Transverse colon (tissue), 4 donors: ENCODE data around the gene ZBTB20. TPM values are rescaled to one million over a fixed set of nuclear protein-coding genes. Genes with fewer than 3 reads are reported as not detected.

Experiments used
- DNase-seq: peaks from one replicate; pipeline ENCODE4 v3.0.0-alpha.2; 2019
- H3K27ac ChIP-seq, 4 donors: fragments of 200-600 bp; sonication (generic); 2 replicates each; pipeline ENCODE4 v1.5.1; 2016 to 2018; ENCODE audit warnings: inconsistent platforms in 4 of 4
- H3K27me3 ChIP-seq: fragments of 200-600 bp; sonication (generic); 2 replicates; pipeline ENCODE4 v1.5.1; 2017; ENCODE audit warnings: inconsistent platforms
- H3K36me3 ChIP-seq, 4 donors: fragments of 200-600 bp; sonication (generic); 2 replicates each; pipeline ENCODE4 v1.5.1; 2017 to 2019; ENCODE audit warnings: inconsistent platforms in 4 of 4
- H3K4me1 ChIP-seq, 4 donors: fragments of 200-600 bp; sonication (generic); 2 replicates each; pipeline ENCODE4 v1.5.1; 2017 to 2020; ENCODE audit warnings: inconsistent platforms in 4 of 4
- H3K4me3 ChIP-seq, 4 donors: fragments of 200-600 bp; sonication (generic); 1 replicate in 1 of 4; 2 replicates in 3 of 4; pipeline versions ENCODE4 v1.5.1 to v1.6.1; 2017 to 2019; ENCODE audit warnings: inconsistent platforms in 4 of 4
- H3K9me3 ChIP-seq, 2 donors: fragments of 200-600 bp; sonication (generic); 2 replicates each; pipeline ENCODE4 v1.5.1; 2017 to 2019; ENCODE audit warnings: inconsistent platforms in 2 of 2
- EP300 ChIP-seq: sonication (generic); formaldehyde crosslinking; IDR thresholded peaks from one replicate; pipeline ENCODE4 v1.6.1; 2017; ENCODE audit warnings: antibody characterized with exemption, low read depth
- POLR2A ChIP-seq: fragments of 450-650 bp; IDR thresholded peaks from one replicate; pipeline ENCODE4 v1.6.1; 2016; ENCODE audit warnings: antibody characterized with exemption, mild to moderate bottlenecking, moderate library complexity
- POLR2AphosphoS5 ChIP-seq, 3 donors: sonication (generic); formaldehyde crosslinking; IDR thresholded peaks; one replicate each; pipeline ENCODE4 v1.6.1; 2016; ENCODE audit warnings: antibody characterized with exemption in 3 of 3
- WGBS, 2 donors: methylation state at CpG; one replicate each; pipeline ENCODE4 v1.1.5; 2018; ENCODE audit warnings: low coverage in 1 of 2; 5-methylcytosine and 5-hydroxymethylcytosine counted together
- in situ Hi-C, 4 donors: fragments of 200-750 bp; cut with MboI; loops; one replicate each; pipeline versions ENCODE4 v1.15.0 to v1.15.1; 2017; ENCODE audit warnings: low sequenced_read_pairs in 3 of 4, low pct_ligation_motif_present in 1 of 4, low pct_unique_long_range_greater_than_20kb in 1 of 4
- intact Hi-C: fragments of 100-400 bp; cut with DNase I; formaldehyde crosslinking; loops from one replicate; pipeline ENCODE4 v1.15.1; 2023; ENCODE audit warnings: low total_unique reads
- total RNA-seq, 4 donors: library from RNA; depleted of rRNA; stranded (reverse); fragments of >200 nt; gene quantifications; one replicate each; pipeline ENCODE4 v1.1.0, GENCODE V29; 2016
- TF ChIP-seq, protein P1 (sequence below), 5 experiments: fragments of 200-600 bp in 3 of 5; fragments of 450-650 bp in 2 of 5; sonication (generic) in 3 of 5; IDR thresholded peaks; 1 replicate in 2 of 5; 2 replicates in 3 of 5; pipeline ENCODE4 v1.5.1; 2016 to 2017; ENCODE audit warnings: antibody characterized with exemption in 5 of 5, inconsistent platforms in 3 of 5, mild to moderate bottlenecking in 2 of 5, moderate library complexity in 1 of 5

The ZBTB20 gene
- total RNA-seq, 4 donors from 2014 or later = 44.6 to 50.5 (median 46.4) TPM

DNA sequence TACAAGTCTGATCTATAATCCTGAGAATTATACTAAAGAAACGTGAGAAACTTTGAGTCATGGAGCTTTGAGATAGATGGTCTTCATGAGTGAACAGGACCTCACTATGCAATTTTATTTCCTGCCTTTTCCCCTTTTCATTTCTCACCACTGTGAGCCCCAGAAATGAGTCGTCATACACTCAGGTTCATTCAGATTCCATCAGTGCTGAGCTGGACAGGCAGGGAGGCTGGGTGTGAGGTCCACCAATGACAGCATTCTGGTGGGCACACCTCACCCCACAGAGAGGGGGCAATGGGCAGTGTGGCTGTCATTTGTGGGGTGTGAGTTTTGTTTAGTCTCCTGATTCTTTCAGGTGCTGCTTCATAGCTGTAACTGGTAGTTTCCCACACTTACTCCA lies 836.4 kb downstream of the ZBTB20 start:
- Histone ChIP-seq H3K36me3 (no peaks in the 10 kb centered on the region), H3K27me3 (no peaks in the 10 kb centered on the region), H3K27ac (no peak overlapping the region), H3K4me3 (no peak overlapping the region), H3K4me1 (no peaks in the 10 kb centered on the region), H3K9me3 (no peaks in the 10 kb centered on the region)
- in situ Hi-C loops = no loop called here
- TF ChIP-seq POLR2A (no peak), POLR2AphosphoS5 (IDR thresholded peaks at IDR 0.05) (no peak), EP300 (no peak)
- TF ChIP-seq, protein P1, sequence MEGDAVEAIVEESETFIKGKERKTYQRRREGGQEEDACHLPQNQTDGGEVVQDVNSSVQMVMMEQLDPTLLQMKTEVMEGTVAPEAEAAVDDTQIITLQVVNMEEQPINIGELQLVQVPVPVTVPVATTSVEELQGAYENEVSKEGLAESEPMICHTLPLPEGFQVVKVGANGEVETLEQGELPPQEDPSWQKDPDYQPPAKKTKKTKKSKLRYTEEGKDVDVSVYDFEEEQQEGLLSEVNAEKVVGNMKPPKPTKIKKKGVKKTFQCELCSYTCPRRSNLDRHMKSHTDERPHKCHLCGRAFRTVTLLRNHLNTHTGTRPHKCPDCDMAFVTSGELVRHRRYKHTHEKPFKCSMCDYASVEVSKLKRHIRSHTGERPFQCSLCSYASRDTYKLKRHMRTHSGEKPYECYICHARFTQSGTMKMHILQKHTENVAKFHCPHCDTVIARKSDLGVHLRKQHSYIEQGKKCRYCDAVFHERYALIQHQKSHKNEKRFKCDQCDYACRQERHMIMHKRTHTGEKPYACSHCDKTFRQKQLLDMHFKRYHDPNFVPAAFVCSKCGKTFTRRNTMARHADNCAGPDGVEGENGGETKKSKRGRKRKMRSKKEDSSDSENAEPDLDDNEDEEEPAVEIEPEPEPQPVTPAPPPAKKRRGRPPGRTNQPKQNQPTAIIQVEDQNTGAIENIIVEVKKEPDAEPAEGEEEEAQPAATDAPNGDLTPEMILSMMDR (IDR thresholded peaks at IDR 0.05) = no peak
- 71 to 77% methylated on average over 1 to 2 of the region's 2 CpGs for WGBS, 2 donors
- no peak for DNase-seq
- intact Hi-C loops = no loop called here

DNA sequence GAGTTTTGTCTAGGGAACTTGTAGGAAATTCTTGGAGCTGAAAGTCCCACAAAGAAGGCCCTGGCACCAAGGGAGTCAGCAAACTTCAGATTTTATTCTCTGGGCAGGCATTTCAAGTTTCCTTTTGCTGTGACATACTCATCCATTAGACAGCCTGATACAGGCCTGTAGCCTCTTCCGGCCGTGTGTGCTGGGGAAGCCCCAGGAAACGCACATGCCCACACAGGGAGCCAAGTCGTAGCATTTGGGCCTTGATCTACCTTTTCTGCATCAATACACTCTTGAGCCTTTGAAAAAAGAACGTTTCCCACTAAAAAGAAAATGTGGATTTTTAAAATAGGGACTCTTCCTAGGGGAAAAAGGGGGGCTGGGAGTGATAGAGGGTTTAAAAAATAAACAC lies 838.3 kb downstream of the ZBTB20 start:
- TF ChIP-seq, protein P1 (IDR thresholded peaks at IDR 0.05) = no peak
- TF ChIP-seq EP300 (no peak), POLR2A (no peak), POLR2AphosphoS5 (IDR thresholded peaks at IDR 0.05) (no peak)
- no peak overlapping the region for H3K4me3 ChIP-seq
- no peaks in the 10 kb centered on the region for H3K36me3 ChIP-seq
- no peaks in the 10 kb centered on the region for H3K4me1 ChIP-seq
- in situ Hi-C loops = no loop called here
- H3K9me3 ChIP-seq = no peaks in the 10 kb centered on the region
- peak; percentile 33 for DNase-seq
- intact Hi-C loops = no loop called here
- peak overlapping the region in 1 of 4 donors; percentile 41 for H3K27ac ChIP-seq
- 73 to 77% methylated on average over 5 of the region's 5 CpGs for WGBS, 2 donors
- no peaks in the 10 kb centered on the region for H3K27me3 ChIP-seq

DNA sequence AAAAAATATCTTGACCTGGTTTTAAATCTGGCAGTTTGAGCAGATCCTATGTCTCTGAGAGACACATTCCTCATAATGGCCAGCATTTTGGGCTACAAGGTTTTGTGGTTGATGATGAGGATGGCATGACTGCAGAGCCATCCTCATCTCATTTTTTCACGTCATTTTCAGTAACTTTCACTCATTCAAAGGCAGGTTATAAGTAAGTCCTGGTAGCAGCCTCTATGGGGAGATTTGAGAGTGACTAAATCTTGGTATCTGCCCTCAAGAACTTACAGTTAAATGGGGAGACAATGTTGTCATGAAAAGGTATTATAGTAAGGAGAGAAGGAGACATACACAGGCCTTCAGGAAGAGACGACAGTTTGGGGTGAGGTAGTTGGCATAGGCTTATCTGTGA lies 838.7 kb downstream of the ZBTB20 start:
- 67 to 68% methylated on average over 1 to 2 of the region's 2 CpGs for WGBS, 2 donors
- DNase-seq = no peak
- TF ChIP-seq, protein P1 (IDR thresholded peaks at IDR 0.05) = no peak
- TF ChIP-seq POLR2AphosphoS5 (IDR thresholded peaks at IDR 0.05) (no peak), EP300 (no peak)
- Histone ChIP-seq H3K4me1 (no peaks in the 10 kb centered on the region), H3K9me3 (no peaks in the 10 kb centered on the region), H3K27me3 (no peaks in the 10 kb centered on the region), H3K27ac (peak overlapping the region in 2 of 4 donors; percentile 9 to 41), H3K4me3 (no peak overlapping the region), H3K36me3 (no peaks in the 10 kb centered on the region)
- in situ Hi-C loops (no loop called here), intact Hi-C loops (no loop called here)

DNA sequence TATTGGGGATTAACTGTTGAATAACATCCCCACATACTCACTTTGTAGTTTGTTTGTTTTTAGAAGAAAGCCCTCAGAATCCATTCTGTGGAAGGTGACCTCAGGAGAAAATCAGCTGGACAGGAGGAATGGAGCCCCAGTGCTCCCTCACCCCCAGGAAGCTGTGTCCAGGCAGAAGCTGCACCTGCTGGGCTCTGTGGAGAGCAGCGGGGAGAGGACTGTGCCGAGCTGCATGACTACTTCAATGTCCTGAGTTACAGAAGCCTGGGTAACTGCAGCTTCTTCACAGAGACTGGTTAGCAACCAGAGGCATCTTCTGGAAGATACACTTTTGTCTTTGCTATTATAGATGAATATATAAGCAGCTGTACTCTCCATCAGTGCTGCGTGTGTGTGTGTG lies 839.3 kb downstream of the ZBTB20 start:
- in situ Hi-C loops = no loop called here
- H3K4me1 ChIP-seq = no peaks in the 10 kb centered on the region

DNA sequence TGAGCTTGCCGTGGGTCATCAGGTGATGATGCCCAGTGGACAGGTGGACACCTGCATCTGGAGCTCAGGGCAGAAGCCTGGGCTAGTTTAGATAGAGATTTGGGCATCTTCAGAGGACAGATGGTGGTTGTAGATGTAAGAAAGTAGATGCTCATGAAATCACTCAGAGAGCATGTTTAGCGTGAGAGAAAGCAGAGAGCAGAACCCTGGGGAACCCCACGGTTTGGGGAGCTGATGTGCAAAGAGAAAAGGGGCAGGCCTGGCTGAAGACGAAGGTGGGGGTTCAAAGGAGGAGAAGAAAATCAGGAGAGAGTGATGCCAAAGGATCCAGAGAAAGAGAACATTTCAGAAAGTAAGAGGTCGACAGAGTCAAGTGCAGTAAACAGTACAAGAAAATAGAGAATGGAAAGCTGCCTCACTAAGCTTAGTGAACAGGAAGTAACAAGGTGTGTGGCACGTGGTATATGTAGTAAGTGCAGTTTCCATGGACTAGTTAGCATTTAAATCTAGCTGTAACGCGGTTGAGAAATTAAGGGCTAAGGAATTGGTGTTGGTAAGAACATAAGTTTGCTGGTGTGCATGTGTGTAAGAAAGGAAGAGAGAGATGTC lies 839.8 kb downstream of the ZBTB20 start:
- 67 to 75% methylated on average over 7 to 8 of the region's 8 CpGs for WGBS, 2 donors

More for the DNA sequence above, 839.3 kb downstream of the ZBTB20 start:
- no peak for DNase-seq
- TF ChIP-seq POLR2AphosphoS5 (IDR thresholded peaks at IDR 0.05) = no peak
- WGBS, 2 donors = 0 to 55% methylated on average over 1 to 3 of the region's 3 CpGs
- no peaks in the 10 kb centered on the region for H3K36me3 ChIP-seq
- no peaks in the 10 kb centered on the region for H3K9me3 ChIP-seq
- intact Hi-C loops = no loop called here
- H3K4me3 ChIP-seq = no peak overlapping the region
- H3K27ac ChIP-seq = peak overlapping the region in 1 of 4 donors; percentile 7
- H3K27me3 ChIP-seq = no peaks in the 10 kb centered on the region

More for the DNA sequence above, 839.8 kb downstream of the ZBTB20 start:
- in situ Hi-C loops (no loop called here), intact Hi-C loops (no loop called here)
- TF ChIP-seq EP300 (no peak), POLR2A (no peak), POLR2AphosphoS5 (IDR thresholded peaks at IDR 0.05) (no peak)
- TF ChIP-seq, protein P1 (IDR thresholded peaks at IDR 0.05) = no peak
- Histone ChIP-seq H3K4me3 (no peak overlapping the region), H3K4me1 (no peaks in the 10 kb centered on the region), H3K36me3 (no peaks in the 10 kb centered on the region), H3K9me3 (no peaks in the 10 kb centered on the region), H3K27me3 (no peaks in the 10 kb centered on the region), H3K27ac (peak overlapping the region in 1 of 4 donors; percentile 9)
- DNase-seq = no peak
